Measurements from ENCODE around the gene PRKN.

GRCh38 chr6:161462148-161462547 lies 1265.4 kb downstream of the PRKN start:
- no peak for TF ChIP-seq CTCF (IDR thresholded peaks at IDR 0.05)
- TF ChIP-seq POLR2A (IDR thresholded peaks at IDR 0.05), result no peak
